Neuronal stem cell (in vitro differentiated cells): Measurements from ENCODE around the gene PKD2L2.

ENCODE experiments used
- DNase-seq: peaks from one replicate; pipeline ENCODE4 v3.0.0-alpha.2; 2013; ENCODE audit warnings: low spot score
- H2AFZ ChIP-seq: one replicate; pipeline ENCODE4 v1.6.1; 2013; ENCODE audit warnings: mild to moderate bottlenecking, low read length, inconsistent platforms
- H2AK5ac ChIP-seq: 2 replicates; pipeline ENCODE4 v1.6.1; 2013; ENCODE audit warnings: low read depth, mild to moderate bottlenecking, inconsistent platforms, low read length, moderate library complexity, mixed read lengths
- H2BK120ac ChIP-seq: 2 replicates; pipeline ENCODE4 v1.6.1; 2013; ENCODE audit warnings: low read depth, mild to moderate bottlenecking, inconsistent platforms, low read length, moderate library complexity, mixed read lengths
- H2BK12ac ChIP-seq: one replicate; pipeline ENCODE4 v1.6.1; 2013; ENCODE audit warnings: low read length, inconsistent platforms
- H2BK15ac ChIP-seq: 2 replicates; pipeline ENCODE4 v1.6.1; 2013; ENCODE audit warnings: mild to moderate bottlenecking, low read length, inconsistent platforms, mixed read lengths
- H2BK5ac ChIP-seq: one replicate; pipeline ENCODE4 v1.6.1; 2013; ENCODE audit warnings: inconsistent platforms, mild to moderate bottlenecking, low read length, moderate library complexity
- H3K14ac ChIP-seq: one replicate; pipeline ENCODE4 v1.6.1; 2013; ENCODE audit warnings: low read length, inconsistent platforms
- H3K18ac ChIP-seq: 2 replicates; pipeline ENCODE4 v1.6.1; 2013; ENCODE audit warnings: low read length, inconsistent platforms
- H3K23ac ChIP-seq: 2 replicates; pipeline ENCODE4 v1.6.1; 2013; ENCODE audit warnings: low read depth, mild to moderate bottlenecking, mixed read lengths, low read length, inconsistent platforms; ENCODE audit not compliant: poor library complexity
- H3K27ac ChIP-seq: replicated peaks from 3 replicates; pipeline ENCODE4 v1.5.1; 2013; ENCODE audit warnings: low read length, inconsistent platforms
- H3K27me3 ChIP-seq, 3 experiments: 2 replicates each; pipeline ENCODE4 v1.6.1; 2013; ENCODE audit warnings: low read length in 3 of 3, mild to moderate bottlenecking in 2 of 3, inconsistent platforms in 1 of 3, low read depth in 1 of 3, mixed read lengths in 1 of 3, moderate library complexity in 1 of 3; ENCODE audit not compliant: control insufficient read depth in 3 of 3, insufficient read depth in 3 of 3
- H3K36me3 ChIP-seq, 2 donors: replicated peaks in 1 of 2; 2 replicates each; pipeline ENCODE4 v1.6.1; 2013; ENCODE audit warnings: low read length in 2 of 2; ENCODE audit not compliant: control insufficient read depth in 2 of 2, insufficient read depth in 2 of 2
- H3K4ac ChIP-seq: 2 replicates; pipeline ENCODE4 v1.6.1; 2013; ENCODE audit warnings: inconsistent platforms, mild to moderate bottlenecking, low read length, moderate library complexity
- H3K4me1 ChIP-seq, 2 donors: 1 replicate in 1 of 2; 2 replicates in 1 of 2; pipeline ENCODE4 v1.6.1; 2013; ENCODE audit warnings: low read length in 2 of 2, low read depth in 1 of 2; ENCODE audit not compliant: control insufficient read depth in 2 of 2, insufficient read depth in 1 of 2
- H3K4me2 ChIP-seq: one replicate; pipeline ENCODE4 v1.6.1; 2013; ENCODE audit warnings: mild to moderate bottlenecking, low read length, inconsistent platforms; ENCODE audit not compliant: insufficient read depth, poor library complexity, severe bottlenecking
- H3K4me3 ChIP-seq, 2 donors: 2 replicates each; pipeline ENCODE4 v1.5.1; 2013; ENCODE audit warnings: low read length in 2 of 2, mild to moderate bottlenecking in 2 of 2, inconsistent platforms in 1 of 2, moderate library complexity in 1 of 2
- H3K79me1 ChIP-seq: one replicate; pipeline ENCODE4 v1.6.1; 2013; ENCODE audit warnings: low read depth, mild to moderate bottlenecking, inconsistent platforms, low read length, moderate library complexity
- H3K9ac ChIP-seq: one replicate; pipeline ENCODE4 v1.6.1; 2013; ENCODE audit warnings: mild to moderate bottlenecking, low read depth, low read length, inconsistent platforms; ENCODE audit not compliant: poor library complexity
- H3K9me3 ChIP-seq, 2 donors: replicated peaks in 1 of 2; 2 replicates each; pipeline versions ENCODE3 to v1.6.1; 2013; ENCODE audit warnings: low read length in 2 of 2, mild to moderate bottlenecking in 2 of 2, inconsistent platforms in 1 of 2, low read depth in 1 of 2, mixed read lengths in 1 of 2, moderate library complexity in 1 of 2; ENCODE audit not compliant: control insufficient read depth in 2 of 2, insufficient read depth in 1 of 2
- H4K8ac ChIP-seq: one replicate; pipeline ENCODE4 v1.6.1; 2013; ENCODE audit warnings: low read depth, mild to moderate bottlenecking, inconsistent platforms, low read length, moderate library complexity
- H4K91ac ChIP-seq: one replicate; pipeline ENCODE4 v1.6.1; 2013; ENCODE audit warnings: low read length, low read depth, mild to moderate bottlenecking, inconsistent platforms; ENCODE audit not compliant: poor library complexity
- WGBS, 2 donors: extraction: QIAGEN DNeasy Blood & Tissue Kit; methylation state at CpG; one replicate each; pipeline ENCODE4 v1.1.7; 2013; ENCODE audit warnings: missing lambda C conversion rate in 2 of 2, mixed read lengths in 1 of 2; ENCODE audit not compliant: insufficient read length in 2 of 2, insufficient replicate concordance in 1 of 2; ENCODE audit errors: extremely low coverage in 2 of 2; 5-methylcytosine and 5-hydroxymethylcytosine counted together

Gene PKD2L2

GRCh38 chr5:137896560-137896959 lies 7.3 kb downstream of the PKD2L2 start:
- Histone ChIP-seq H3K27ac (no peak overlapping the region), H3K4ac (no peak overlapping the region), H3K4me3 (no peak overlapping the region), H3K79me1 (no peaks in the 10 kb centered on the region), H2BK12ac (no peak overlapping the region), H3K36me3 (no peaks in the 10 kb centered on the region), H3K9ac (no peak overlapping the region), H2AFZ (no peak overlapping the region), H3K9me3 (no peaks in the 10 kb centered on the region), H3K27me3 (peaks cover 0 to 5% (median 0%) of the 10 kb centered on the region in 3 experiments), H4K91ac (no peak overlapping the region), H3K4me1 (no peaks in the 10 kb centered on the region), H2AK5ac (no peak overlapping the region), H3K4me2 (no peak overlapping the region), H2BK15ac (no peak overlapping the region), H3K14ac (no peak overlapping the region), H4K8ac (no peak overlapping the region), H2BK5ac (no peak overlapping the region), H3K23ac (no peak overlapping the region), H2BK120ac (no peak overlapping the region), H3K18ac (no peak overlapping the region)
- no peak for DNase-seq
- no CpG with 5 or more reads among the region's 3 CpGs for WGBS, 2 donors

GRCh38 chr5:137899493-137899892 lies 10.2 kb downstream of the PKD2L2 start:
- Histone ChIP-seq H3K23ac (no peak overlapping the region), H2BK12ac (no peak overlapping the region), H2BK120ac (no peak overlapping the region), H2BK5ac (no peak overlapping the region), H3K9ac (no peak overlapping the region), H4K91ac (no peak overlapping the region), H3K4me2 (no peak overlapping the region), H2AFZ (no peak overlapping the region), H3K79me1 (no peaks in the 10 kb centered on the region), H3K18ac (no peak overlapping the region), H3K4ac (no peak overlapping the region), H2BK15ac (no peak overlapping the region), H3K14ac (no peak overlapping the region), H3K9me3 (no peaks in the 10 kb centered on the region), H4K8ac (no peak overlapping the region), H3K27ac (no peak overlapping the region), H2AK5ac (no peak overlapping the region), H3K27me3 (peaks cover 0 to 16% (median 0%) of the 10 kb centered on the region in 3 experiments), H3K36me3 (no peaks in the 10 kb centered on the region), H3K4me3 (no peak overlapping the region), H3K4me1 (no peaks in the 10 kb centered on the region)
- WGBS, 2 donors, result no CpG with 5 or more reads among the region's 3 CpGs
- DNase-seq, result no peak

GRCh38 chr5:137901011-137901817 lies 12.0 kb downstream of the PKD2L2 start:
- Histone ChIP-seq H3K18ac (no peak overlapping the region), H3K9ac (no peak overlapping the region), H3K27me3 (peaks cover 0 to 24% (median 0%) of the 10 kb centered on the region in 3 experiments), H4K91ac (no peak overlapping the region), H2BK12ac (no peak overlapping the region), H3K23ac (no peak overlapping the region), H2BK5ac (no peak overlapping the region), H2BK15ac (no peak overlapping the region), H2AK5ac (no peak overlapping the region), H2BK120ac (no peak overlapping the region), H3K9me3 (no peaks in the 10 kb centered on the region), H2AFZ (peak overlapping the region; percentile 13), H4K8ac (no peak overlapping the region), H3K36me3 (no peaks in the 10 kb centered on the region), H3K27ac (no peak overlapping the region), H3K4me3 (no peak overlapping the region), H3K4me1 (no peaks in the 10 kb centered on the region), H3K4ac (no peak overlapping the region), H3K14ac (no peak overlapping the region), H3K79me1 (no peaks in the 10 kb centered on the region), H3K4me2 (no peak overlapping the region)
- no peak for DNase-seq
- no CpG with 5 or more reads among the region's 5 CpGs for WGBS, 2 donors

GRCh38 chr5:137902408-137903133 lies 13.3 kb downstream of the PKD2L2 start:
- Histone ChIP-seq H3K4me2 (no peak overlapping the region), H2AK5ac (no peak overlapping the region), H3K4me3 (no peak overlapping the region), H2BK12ac (no peak overlapping the region), H3K27ac (no peak overlapping the region), H3K14ac (no peak overlapping the region), H4K8ac (no peak overlapping the region), H2AFZ (no peak overlapping the region), H3K4me1 (no peaks in the 10 kb centered on the region), H3K23ac (no peak overlapping the region), H3K36me3 (no peaks in the 10 kb centered on the region), H3K9me3 (no peaks in the 10 kb centered on the region), H3K9ac (no peak overlapping the region), H3K4ac (no peak overlapping the region), H2BK15ac (no peak overlapping the region), H2BK5ac (no peak overlapping the region), H4K91ac (no peak overlapping the region), H2BK120ac (no peak overlapping the region), H3K79me1 (no peaks in the 10 kb centered on the region), H3K27me3 (peaks cover 0 to 28% (median 0%) of the 10 kb centered on the region in 3 experiments), H3K18ac (no peak overlapping the region)
- no CpG with 5 or more reads among the region's 1 CpG for WGBS, 2 donors
- no peak for DNase-seq
